Measurements from ENCODE around the gene EIF1B. TPM values are rescaled to one million over a fixed set of nuclear protein-coding genes. Genes with fewer than 3 reads are reported as not detected.

Gene EIF1B
- total RNA-seq, 1 donor from 2014 or later: 49.1 TPM

- Mint-ChIP-seq H3K9me3 (no peaks in the 10 kb centered on the region), H3K4me1 (ENCODE audit: low read depth) (no peaks in the 10 kb centered on the region), H3K36me3 (ENCODE audit: low read depth) (peaks cover 2% of the 10 kb centered on the region), H3K4me3 (no peak overlapping the region), H3K27me3 (ENCODE audit: insufficient read depth) (no peaks in the 10 kb centered on the region), H3K27ac (no peak overlapping the region)
- no peak for DNase-seq (ENCODE audit: low spot score)
- intact Hi-C loops (cut with micrococcal nuclease): no loop called here
These were observed 15.1 kb upstream of the EIF1B start for GRCh38 chr3:40294434-40294833.

GRCh38 chr3:40298075-40298474, 11.4 kb upstream of the EIF1B start:
- H3K27ac Mint-ChIP-seq: no peak overlapping the region
- peaks cover 4% of the 10 kb centered on the region for H3K27me3 Mint-ChIP-seq (ENCODE audit: insufficient read depth)
- intact Hi-C loops (cut with micrococcal nuclease): no loop called here

GRCh38 chr3:40299130-40299720, 10.3 kb upstream of the EIF1B start:
- Mint-ChIP-seq H3K4me3 (no peak overlapping the region), H3K27me3 (ENCODE audit: insufficient read depth) (peaks cover 4% of the 10 kb centered on the region), H3K27ac (no peak overlapping the region), H3K4me1 (ENCODE audit: low read depth) (no peaks in the 10 kb centered on the region), H3K36me3 (ENCODE audit: low read depth) (no peaks in the 10 kb centered on the region), H3K9me3 (no peaks in the 10 kb centered on the region)
- intact Hi-C loops (cut with micrococcal nuclease): no loop called here
- no peak for DNase-seq (ENCODE audit: low spot score)

More at GRCh38 chr3:40298075-40298474, 11.4 kb upstream of the EIF1B start:
- Mint-ChIP-seq H3K9me3 (no peaks in the 10 kb centered on the region), H3K4me1 (ENCODE audit: low read depth) (no peaks in the 10 kb centered on the region), H3K36me3 (ENCODE audit: low read depth) (no peaks in the 10 kb centered on the region), H3K4me3 (no peak overlapping the region)
- DNase-seq (ENCODE audit: low spot score): no peak

- intact Hi-C loops (cut with micrococcal nuclease): no loop called here
These were observed 9.7 kb upstream of the EIF1B start for GRCh38 chr3:40299721-40300335.

GRCh38 chr3:40302784-40303183, 6.7 kb upstream of the EIF1B start:
- Mint-ChIP-seq H3K36me3 (ENCODE audit: low read depth) (no peaks in the 10 kb centered on the region), H3K27me3 (ENCODE audit: insufficient read depth) (peaks cover 4% of the 10 kb centered on the region), H3K4me3 (no peak overlapping the region), H3K27ac (no peak overlapping the region), H3K4me1 (ENCODE audit: low read depth) (no peaks in the 10 kb centered on the region), H3K9me3 (no peaks in the 10 kb centered on the region)
- DNase-seq (ENCODE audit: low spot score): no peak
- intact Hi-C loops (cut with micrococcal nuclease): no loop called here

More at GRCh38 chr3:40299721-40300335, 9.7 kb upstream of the EIF1B start:
- no peaks in the 10 kb centered on the region for H3K4me1 Mint-ChIP-seq (ENCODE audit: low read depth)
- H3K9me3 Mint-ChIP-seq: no peaks in the 10 kb centered on the region
- H3K27me3 Mint-ChIP-seq (ENCODE audit: insufficient read depth): peaks cover 4% of the 10 kb centered on the region
- no peak overlapping the region for H3K4me3 Mint-ChIP-seq
- H3K36me3 Mint-ChIP-seq (ENCODE audit: low read depth): no peaks in the 10 kb centered on the region
- no peak for DNase-seq (ENCODE audit: low spot score)
- H3K27ac Mint-ChIP-seq: no peak overlapping the region

GRCh38 chr3:40304352-40304751, 5.2 kb upstream of the EIF1B start:
- peaks cover 9% of the 10 kb centered on the region for H3K4me1 Mint-ChIP-seq (ENCODE audit: low read depth)
- DNase-seq (ENCODE audit: low spot score): no peak
- H3K27ac Mint-ChIP-seq: no peak overlapping the region
- peaks cover 4% of the 10 kb centered on the region for H3K27me3 Mint-ChIP-seq (ENCODE audit: insufficient read depth)
- intact Hi-C loops (cut with micrococcal nuclease): no loop called here
- H3K9me3 Mint-ChIP-seq: no peaks in the 10 kb centered on the region
- H3K4me3 Mint-ChIP-seq: no peak overlapping the region
- H3K36me3 Mint-ChIP-seq (ENCODE audit: low read depth): no peaks in the 10 kb centered on the region

- Mint-ChIP-seq H3K36me3 (ENCODE audit: low read depth) (peaks cover 12% of the 10 kb centered on the region), H3K4me3 (no peak overlapping the region), H3K27me3 (ENCODE audit: insufficient read depth) (peaks cover 3% of the 10 kb centered on the region), H3K9me3 (no peaks in the 10 kb centered on the region), H3K4me1 (ENCODE audit: low read depth) (peaks cover 17% of the 10 kb centered on the region), H3K27ac (no peak overlapping the region)
- DNase-seq (ENCODE audit: low spot score): no peak
- intact Hi-C loops (cut with micrococcal nuclease): loop anchor here (5.0 kb wide), 1 partner anchor 171 kb away; the partner anchor contains the start of gene ZNF619
These were observed 3.2 kb upstream of the EIF1B start for GRCh38 chr3:40306336-40306735.

- DNase-seq (ENCODE audit: low spot score): no peak
- H3K4me3 Mint-ChIP-seq: no peak overlapping the region
- intact Hi-C loops (cut with micrococcal nuclease): loop anchor here (5.0 kb wide), 1 partner anchor 170 kb away; the partner anchor contains the start of gene ZNF619
- no peaks in the 10 kb centered on the region for H3K9me3 Mint-ChIP-seq
- H3K27ac Mint-ChIP-seq: no peak overlapping the region
- H3K36me3 Mint-ChIP-seq (ENCODE audit: low read depth): peaks cover 20% of the 10 kb centered on the region
- H3K4me1 Mint-ChIP-seq (ENCODE audit: low read depth): peaks cover 26% of the 10 kb centered on the region
- no peaks in the 10 kb centered on the region for H3K27me3 Mint-ChIP-seq (ENCODE audit: insufficient read depth)
These were observed 2.3 kb upstream of the EIF1B start for GRCh38 chr3:40307176-40307575.

GRCh38 chr3:40308725-40309417, 636 bp upstream of the EIF1B start:
- H3K27ac Mint-ChIP-seq: peak overlapping the region; percentile 95
- intact Hi-C loops (cut with micrococcal nuclease): loop anchor here (1.0 to 5.0 kb wide), 10 partner anchors 116 to 1705 kb away; partner anchors contain the start of genes CTNNB1, RPL14, RPSA and ULK4
- peak overlapping the region; percentile 96 for H3K4me3 Mint-ChIP-seq
- H3K36me3 Mint-ChIP-seq (ENCODE audit: low read depth): peaks cover 31% of the 10 kb centered on the region
- peaks cover 28% of the 10 kb centered on the region for H3K4me1 Mint-ChIP-seq (ENCODE audit: low read depth)
- DNase-seq (ENCODE audit: low spot score): no peak
- no peaks in the 10 kb centered on the region for H3K27me3 Mint-ChIP-seq (ENCODE audit: insufficient read depth)
- no peaks in the 10 kb centered on the region for H3K9me3 Mint-ChIP-seq

GRCh38 chr3:40309925-40310695, 603 bp downstream of the EIF1B start:
- Mint-ChIP-seq H3K36me3 (ENCODE audit: low read depth) (peaks cover 34% of the 10 kb centered on the region), H3K4me1 (ENCODE audit: low read depth) (peaks cover 28% of the 10 kb centered on the region), H3K27me3 (ENCODE audit: insufficient read depth) (no peaks in the 10 kb centered on the region), H3K4me3 (peak overlapping the region; percentile 96), H3K9me3 (no peaks in the 10 kb centered on the region), H3K27ac (peak overlapping the region; percentile 95)
- intact Hi-C loops (cut with micrococcal nuclease): loop anchor here (1.0 to 5.0 kb wide), 10 partner anchors 117 to 1704 kb away; partner anchors contain the start of genes CTNNB1, RPL14, RPSA and ULK4
- DNase-seq (ENCODE audit: low spot score): peak; percentile 29

- H3K27me3 Mint-ChIP-seq (ENCODE audit: insufficient read depth): no peaks in the 10 kb centered on the region
- H3K4me1 Mint-ChIP-seq (ENCODE audit: low read depth): peaks cover 28% of the 10 kb centered on the region
- peaks cover 34% of the 10 kb centered on the region for H3K36me3 Mint-ChIP-seq (ENCODE audit: low read depth)
- H3K9me3 Mint-ChIP-seq: no peaks in the 10 kb centered on the region
- no peak for DNase-seq (ENCODE audit: low spot score)
- intact Hi-C loops (cut with micrococcal nuclease): no loop called here
- H3K4me3 Mint-ChIP-seq: peak overlapping the region; percentile 96
- peak overlapping the region; percentile 95 for H3K27ac Mint-ChIP-seq
These were observed 1.2 kb downstream of the EIF1B start for GRCh38 chr3:40310705-40311104.

- Mint-ChIP-seq H3K36me3 (ENCODE audit: low read depth) (peaks cover 34% of the 10 kb centered on the region), H3K27me3 (ENCODE audit: insufficient read depth) (no peaks in the 10 kb centered on the region), H3K4me1 (ENCODE audit: low read depth) (peaks cover 28% of the 10 kb centered on the region), H3K4me3 (no peak overlapping the region), H3K27ac (no peak overlapping the region), H3K9me3 (no peaks in the 10 kb centered on the region)
- intact Hi-C loops (cut with micrococcal nuclease): no loop called here
- no peak for DNase-seq (ENCODE audit: low spot score)
These were observed 3.2 kb downstream of the EIF1B start for GRCh38 chr3:40312661-40313226.

Data from activated T-helper 1 cell treated with anti-CD3 and anti-CD28 coated beads, Interleukin-12 subunit alpha, Interleukin-12 subunit beta, Interleukin-2, Interleukin-4 antibody, amounts not matched to agents 30 ng/mL and 10 ng/mL and 1 ng/mL, durations not matched to agents 14 hours and 24 hours and 36 hours (primary cell).